Keratinocyte (primary cell): ENCODE measurements around the gene DYNLRB1. TPM values are rescaled to one million over a fixed set of nuclear protein-coding genes. Genes with fewer than 3 reads are reported as not detected.

Experiments used
- DNase-seq: peaks from one replicate; pipeline ENCODE4 v3.0.0-alpha.2; 2011; ENCODE audit warnings: low read depth, missing footprints, low spot score
- FAIRE-seq: peaks from 2 replicates; lab custom pipeline; 2011; peaks lifted over from hg19 to GRCh38; lab: Jason Lieb, UNC
- H2AFZ ChIP-seq: 2 replicates; pipeline ENCODE4 v1.6.0; 2012; ENCODE audit warnings: low read length, control low read depth, inconsistent platforms; ENCODE audit not compliant: control insufficient read depth
- H3K27ac ChIP-seq: 2 replicates; pipeline ENCODE4 v1.5.1; 2011; ENCODE audit warnings: low read length; ENCODE audit not compliant: control insufficient read depth, insufficient read depth
- H3K27me3 ChIP-seq: 3 replicates; pipeline ENCODE4 v1.6.0; 2011; ENCODE audit warnings: low read length; ENCODE audit not compliant: control insufficient read depth, insufficient read depth; ENCODE audit errors: extremely low read depth
- H3K36me3 ChIP-seq, 2 experiments: 2 replicates in 1 of 2; 3 replicates in 1 of 2; pipeline ENCODE4 v1.5.1; 2011; ENCODE audit warnings: low read length in 2 of 2, mild to moderate bottlenecking in 1 of 2; ENCODE audit not compliant: control insufficient read depth in 2 of 2, insufficient read depth in 2 of 2; ENCODE audit errors: extremely low read depth in 1 of 2
- H3K4me1 ChIP-seq: 3 replicates; pipeline ENCODE4 v1.5.1; 2011; ENCODE audit warnings: low read length; ENCODE audit not compliant: control insufficient read depth, insufficient read depth; ENCODE audit errors: extremely low read depth
- H3K4me2 ChIP-seq: 3 replicates; pipeline ENCODE4 v1.6.0; 2011; ENCODE audit warnings: low read depth, low read length; ENCODE audit not compliant: control insufficient read depth, insufficient read depth; ENCODE audit errors: extremely low read depth
- H3K4me3 ChIP-seq, 3 experiments: fragments of 200-600 bp in 1 of 3; sonication (generic) in 1 of 3; 2 replicates in 2 of 3; 3 replicates in 1 of 3; pipeline ENCODE4 v1.5.1; 2011 to 2016; ENCODE audit warnings: low read length in 3 of 3, mild to moderate bottlenecking in 3 of 3, control low read depth in 2 of 3, inconsistent platforms in 1 of 3, low read depth in 1 of 3, mixed read lengths in 1 of 3, mixed run types in 1 of 3, moderate library complexity in 1 of 3; ENCODE audit not compliant: control insufficient read depth in 2 of 3, insufficient read depth in 2 of 3; ENCODE audit errors: extremely low read depth in 1 of 3
- H3K79me2 ChIP-seq: 2 replicates; pipeline ENCODE4 v1.6.0; 2012; ENCODE audit warnings: low read length; ENCODE audit not compliant: control insufficient read depth, insufficient read depth
- H3K9ac ChIP-seq: 3 replicates; pipeline ENCODE4 v1.6.0; 2011; ENCODE audit warnings: low read length; ENCODE audit not compliant: control insufficient read depth, insufficient read depth; ENCODE audit errors: extremely low read depth
- H3K9me1 ChIP-seq: 3 replicates; pipeline ENCODE4 v1.6.0; 2011; ENCODE audit warnings: low read length; ENCODE audit not compliant: control insufficient read depth, insufficient read depth; ENCODE audit errors: extremely low read depth
- H3K9me3 ChIP-seq: 2 replicates; pipeline ENCODE4 v1.5.1; 2012; ENCODE audit warnings: low read depth, low read length; ENCODE audit not compliant: control insufficient read depth
- H4K20me1 ChIP-seq: 3 replicates; pipeline ENCODE4 v1.6.0; 2011; ENCODE audit warnings: low read length; ENCODE audit not compliant: control insufficient read depth, insufficient read depth; ENCODE audit errors: extremely low read depth
- EZH2 ChIP-seq: IDR thresholded peaks from one replicate; pipeline ENCODE4 v1.6.1; 2012; ENCODE audit warnings: inconsistent platforms, mild to moderate bottlenecking, low read length, moderate library complexity
- dilution Hi-C: fragments of 300-500 bp; cut with MboI; formaldehyde crosslinking; loops from one replicate; pipeline ENCODE4 v1.7.0; 2020; ENCODE audit warnings: low sequenced_read_pairs; ENCODE audit not compliant: extremely low pct_ligation_motif_present
- polyA plus RNA-seq, 5 experiments: library from polyadenylated mRNA; depleted of rRNA in 3 of 5; stranded (reverse) in 3 of 5; stranded (forward) in 1 of 5; unstranded in 1 of 5; fragments of >200 nt; gene quantifications; 1 replicate in 1 of 5; 2 replicates in 3 of 5; 3 replicates in 1 of 5; pipeline versions ENCODE4 v1.2.1 to v1.2.3, GENCODE V29; 2011 to 2012; ENCODE audit warnings: missing spikeins in 2 of 5, low read depth in 1 of 5, low replicate concordance in 1 of 5
- TF ChIP-seq, protein P1 (sequence below), 3 experiments: IDR thresholded peaks in 1 of 3; conservative IDR thresholded peaks in 1 of 3; optimal IDR thresholded peaks in 1 of 3; 2 replicates in 2 of 3; 3 replicates in 1 of 3; pipeline versions ENCODE3 to v1.5.1; 2011; ENCODE audit warnings: low read length in 3 of 3, mild to moderate bottlenecking in 3 of 3, moderate library complexity in 2 of 3, control low read depth in 1 of 3, inconsistent platforms in 1 of 3; ENCODE audit not compliant: insufficient read depth in 2 of 3; ENCODE audit errors: extremely low read depth in 1 of 3

The DYNLRB1 gene
- polyA plus RNA-seq, 1 donor (not counting 4 experiments of a cell fraction or from before 2014, with no cell fraction given), result 156 TPM

DNA sequence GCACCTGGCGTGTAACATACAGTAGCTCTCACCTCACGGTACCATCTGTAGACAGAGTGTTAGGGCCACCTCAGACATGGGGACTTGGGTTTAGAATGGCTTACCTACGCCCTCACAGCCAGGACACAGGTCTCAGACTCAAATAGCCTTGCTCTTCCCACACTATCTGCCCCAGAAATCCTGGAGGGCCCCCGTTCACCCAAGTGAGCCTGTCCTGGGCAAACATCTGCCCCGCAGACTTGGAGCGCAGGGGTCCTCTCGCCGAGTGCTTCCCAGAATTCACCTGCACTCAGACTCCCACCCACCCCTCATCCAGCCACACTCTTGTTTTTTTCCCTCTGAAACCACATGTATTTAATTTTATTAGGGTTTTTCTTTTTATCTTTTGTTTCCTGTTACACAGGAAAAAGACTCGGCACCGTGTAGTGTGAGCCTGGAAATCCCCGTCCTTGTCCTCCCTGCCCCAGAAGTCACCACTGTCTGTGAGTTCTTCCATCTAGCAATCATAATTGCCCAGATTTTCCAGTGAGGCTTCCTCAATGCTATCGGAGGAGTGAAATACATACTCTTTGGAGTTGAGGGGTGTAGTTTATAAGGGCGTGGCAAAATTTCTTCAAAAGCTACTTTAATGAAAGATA is 25.2 kb downstream of the DYNLRB1 start:
- Histone ChIP-seq H4K20me1 (peaks cover 12% of the 10 kb centered on the region), H3K4me2 (no peak overlapping the region), H3K27me3 (no peaks in the 10 kb centered on the region), H3K9ac (no peak overlapping the region), H3K27ac (no peak overlapping the region), H3K4me3 (no peak overlapping the region), H3K4me1 (no peaks in the 10 kb centered on the region), H3K9me1 (peaks cover 3% of the 10 kb centered on the region), H3K9me3 (no peaks in the 10 kb centered on the region), H2AFZ (no peak overlapping the region), H3K79me2 (no peaks in the 10 kb centered on the region), H3K36me3 (peaks cover 30 to 33% of the 10 kb centered on the region in 2 experiments)
- no peak for FAIRE-seq
- dilution Hi-C loops, result no loop called here
- DNase-seq, result no peak
- TF ChIP-seq, protein P1, sequence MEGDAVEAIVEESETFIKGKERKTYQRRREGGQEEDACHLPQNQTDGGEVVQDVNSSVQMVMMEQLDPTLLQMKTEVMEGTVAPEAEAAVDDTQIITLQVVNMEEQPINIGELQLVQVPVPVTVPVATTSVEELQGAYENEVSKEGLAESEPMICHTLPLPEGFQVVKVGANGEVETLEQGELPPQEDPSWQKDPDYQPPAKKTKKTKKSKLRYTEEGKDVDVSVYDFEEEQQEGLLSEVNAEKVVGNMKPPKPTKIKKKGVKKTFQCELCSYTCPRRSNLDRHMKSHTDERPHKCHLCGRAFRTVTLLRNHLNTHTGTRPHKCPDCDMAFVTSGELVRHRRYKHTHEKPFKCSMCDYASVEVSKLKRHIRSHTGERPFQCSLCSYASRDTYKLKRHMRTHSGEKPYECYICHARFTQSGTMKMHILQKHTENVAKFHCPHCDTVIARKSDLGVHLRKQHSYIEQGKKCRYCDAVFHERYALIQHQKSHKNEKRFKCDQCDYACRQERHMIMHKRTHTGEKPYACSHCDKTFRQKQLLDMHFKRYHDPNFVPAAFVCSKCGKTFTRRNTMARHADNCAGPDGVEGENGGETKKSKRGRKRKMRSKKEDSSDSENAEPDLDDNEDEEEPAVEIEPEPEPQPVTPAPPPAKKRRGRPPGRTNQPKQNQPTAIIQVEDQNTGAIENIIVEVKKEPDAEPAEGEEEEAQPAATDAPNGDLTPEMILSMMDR (optimal IDR thresholded peaks at IDR 0.05 in 1 of 3, IDR thresholded peaks at IDR 0.05 in 1 of 3, conservative IDR thresholded peaks at IDR 0.05 in 1 of 3; ENCODE audit: extremely low read depth in 1 of 3, insufficient read depth in 2 of 3, low read length in 3 of 3), result no peak
- TF ChIP-seq EZH2, result no peak

DNA sequence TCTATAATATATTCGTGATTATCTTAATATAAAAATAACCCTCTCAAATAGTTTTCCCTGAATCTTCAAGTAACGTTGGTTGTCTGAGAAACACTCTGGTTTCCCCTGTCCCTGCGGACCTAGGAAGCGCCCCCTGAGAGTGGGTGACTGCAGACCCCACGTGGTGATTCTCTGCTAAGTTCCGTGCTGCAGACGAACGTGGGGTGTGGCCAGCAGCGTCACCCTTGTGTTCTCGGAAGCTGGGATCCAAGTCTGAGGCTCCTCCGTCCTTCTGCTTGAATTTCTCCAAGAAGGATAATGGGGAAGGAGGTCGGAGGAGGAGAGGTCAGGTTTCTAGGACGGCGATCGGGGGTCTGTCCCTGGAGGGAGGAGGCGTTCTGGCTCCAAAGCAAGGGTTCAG is 25.7 kb downstream of the DYNLRB1 start:
- Histone ChIP-seq H3K4me2 (no peak overlapping the region), H3K79me2 (no peaks in the 10 kb centered on the region), H3K27ac (no peak overlapping the region), H3K9me3 (no peaks in the 10 kb centered on the region), H3K4me1 (no peaks in the 10 kb centered on the region), H3K27me3 (no peaks in the 10 kb centered on the region), H3K9ac (no peak overlapping the region), H3K4me3 (no peak overlapping the region), H2AFZ (no peak overlapping the region), H3K9me1 (peaks cover 3% of the 10 kb centered on the region), H3K36me3 (peaks cover 28 to 29% of the 10 kb centered on the region in 2 experiments), H4K20me1 (peaks cover 9% of the 10 kb centered on the region)
- no peak for DNase-seq
- TF ChIP-seq, protein P1 (optimal IDR thresholded peaks at IDR 0.05 in 1 of 3, IDR thresholded peaks at IDR 0.05 in 1 of 3, conservative IDR thresholded peaks at IDR 0.05 in 1 of 3; ENCODE audit: extremely low read depth in 1 of 3, insufficient read depth in 2 of 3, low read length in 3 of 3), result no peak
- no peak for TF ChIP-seq EZH2
- no peak for FAIRE-seq
- dilution Hi-C loops, result no loop called here
